ENCODE data around the gene ARHGAP15. TPM values are rescaled to one million over a fixed set of nuclear protein-coding genes. Genes with fewer than 3 reads are reported as not detected.

ARHGAP15 gene
- total and polyA plus RNA-seq, 2 experiments from 2014 or later = 0.26 TPM; not detected in 1

DNA sequence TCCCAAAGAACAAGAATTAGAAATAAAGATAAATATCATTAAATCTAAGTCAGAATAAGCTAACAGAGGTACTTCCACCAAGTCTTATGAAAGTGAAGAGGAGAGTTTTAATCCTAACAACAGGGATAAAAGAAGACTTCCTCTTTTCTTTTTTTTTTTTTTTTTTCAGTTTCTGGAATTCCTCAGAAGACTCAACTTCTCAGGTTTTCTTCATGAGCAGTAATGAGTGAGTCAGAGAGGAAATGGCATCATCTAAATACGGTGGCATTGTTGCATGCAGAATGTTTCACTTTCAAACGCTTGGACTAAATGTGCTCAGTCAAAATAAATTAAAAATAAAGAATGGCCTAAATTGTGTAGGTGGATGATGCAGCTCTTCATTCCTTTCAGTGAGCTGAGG lies 45.6 kb upstream of the ARHGAP15 start:
- Histone ChIP-seq H3K27ac (ENCODE audit: low read depth) (no peak overlapping the region), H3K4me2 (no peak overlapping the region), H2AFZ (no peak overlapping the region), H3K4me1 (ENCODE audit: insufficient read depth) (no peaks in the 10 kb centered on the region), H4K20me1 (replicated peaks; ENCODE audit: insufficient read depth) (no peaks in the 10 kb centered on the region), H3K27me3 (ENCODE audit: insufficient read depth) (no peaks in the 10 kb centered on the region), H3K4me3 (no peak overlapping the region), H3K9me2 (ENCODE audit: insufficient read depth) (0 out of 2 replicates have a peak, but pooled peaks cover 12% of the 10 kb centered on the region), H3K79me2 (replicated peaks; ENCODE audit: insufficient read depth) (no peaks in the 10 kb centered on the region), H3F3A (replicated peaks; ENCODE audit: low read depth) (no peaks in the 10 kb centered on the region), H3K36me3 (ENCODE audit: insufficient read depth) (no peaks in the 10 kb centered on the region)
- no peak for ATAC-seq
- no peak for DNase-seq (ENCODE audit: low spot score)
- Mint-ChIP-seq H3K36me3 (ENCODE audit: low read depth) (no peaks in the 10 kb centered on the region), H3K4me3 (no peak overlapping the region), H3K9me3 (no peaks in the 10 kb centered on the region; the same call in 2 of the 3 replicates), H3K4me1 (no peaks in the 10 kb centered on the region), H3K27me3 (ENCODE audit: insufficient read depth, low read depth, poor library complexity) (no peaks in the 10 kb centered on the region), H3K27ac (no peak overlapping the region)
- TF ChIP-seq, protein P1, sequence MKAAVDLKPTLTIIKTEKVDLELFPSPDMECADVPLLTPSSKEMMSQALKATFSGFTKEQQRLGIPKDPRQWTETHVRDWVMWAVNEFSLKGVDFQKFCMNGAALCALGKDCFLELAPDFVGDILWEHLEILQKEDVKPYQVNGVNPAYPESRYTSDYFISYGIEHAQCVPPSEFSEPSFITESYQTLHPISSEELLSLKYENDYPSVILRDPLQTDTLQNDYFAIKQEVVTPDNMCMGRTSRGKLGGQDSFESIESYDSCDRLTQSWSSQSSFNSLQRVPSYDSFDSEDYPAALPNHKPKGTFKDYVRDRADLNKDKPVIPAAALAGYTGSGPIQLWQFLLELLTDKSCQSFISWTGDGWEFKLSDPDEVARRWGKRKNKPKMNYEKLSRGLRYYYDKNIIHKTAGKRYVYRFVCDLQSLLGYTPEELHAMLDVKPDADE (IDR thresholded peaks at IDR 0.05) = no peak
- TF ChIP-seq ZNF114 (CRISPR knock-in tag; IDR thresholded peaks at IDR 0.05) = no peak
- TF ChIP-seq, protein P2, sequence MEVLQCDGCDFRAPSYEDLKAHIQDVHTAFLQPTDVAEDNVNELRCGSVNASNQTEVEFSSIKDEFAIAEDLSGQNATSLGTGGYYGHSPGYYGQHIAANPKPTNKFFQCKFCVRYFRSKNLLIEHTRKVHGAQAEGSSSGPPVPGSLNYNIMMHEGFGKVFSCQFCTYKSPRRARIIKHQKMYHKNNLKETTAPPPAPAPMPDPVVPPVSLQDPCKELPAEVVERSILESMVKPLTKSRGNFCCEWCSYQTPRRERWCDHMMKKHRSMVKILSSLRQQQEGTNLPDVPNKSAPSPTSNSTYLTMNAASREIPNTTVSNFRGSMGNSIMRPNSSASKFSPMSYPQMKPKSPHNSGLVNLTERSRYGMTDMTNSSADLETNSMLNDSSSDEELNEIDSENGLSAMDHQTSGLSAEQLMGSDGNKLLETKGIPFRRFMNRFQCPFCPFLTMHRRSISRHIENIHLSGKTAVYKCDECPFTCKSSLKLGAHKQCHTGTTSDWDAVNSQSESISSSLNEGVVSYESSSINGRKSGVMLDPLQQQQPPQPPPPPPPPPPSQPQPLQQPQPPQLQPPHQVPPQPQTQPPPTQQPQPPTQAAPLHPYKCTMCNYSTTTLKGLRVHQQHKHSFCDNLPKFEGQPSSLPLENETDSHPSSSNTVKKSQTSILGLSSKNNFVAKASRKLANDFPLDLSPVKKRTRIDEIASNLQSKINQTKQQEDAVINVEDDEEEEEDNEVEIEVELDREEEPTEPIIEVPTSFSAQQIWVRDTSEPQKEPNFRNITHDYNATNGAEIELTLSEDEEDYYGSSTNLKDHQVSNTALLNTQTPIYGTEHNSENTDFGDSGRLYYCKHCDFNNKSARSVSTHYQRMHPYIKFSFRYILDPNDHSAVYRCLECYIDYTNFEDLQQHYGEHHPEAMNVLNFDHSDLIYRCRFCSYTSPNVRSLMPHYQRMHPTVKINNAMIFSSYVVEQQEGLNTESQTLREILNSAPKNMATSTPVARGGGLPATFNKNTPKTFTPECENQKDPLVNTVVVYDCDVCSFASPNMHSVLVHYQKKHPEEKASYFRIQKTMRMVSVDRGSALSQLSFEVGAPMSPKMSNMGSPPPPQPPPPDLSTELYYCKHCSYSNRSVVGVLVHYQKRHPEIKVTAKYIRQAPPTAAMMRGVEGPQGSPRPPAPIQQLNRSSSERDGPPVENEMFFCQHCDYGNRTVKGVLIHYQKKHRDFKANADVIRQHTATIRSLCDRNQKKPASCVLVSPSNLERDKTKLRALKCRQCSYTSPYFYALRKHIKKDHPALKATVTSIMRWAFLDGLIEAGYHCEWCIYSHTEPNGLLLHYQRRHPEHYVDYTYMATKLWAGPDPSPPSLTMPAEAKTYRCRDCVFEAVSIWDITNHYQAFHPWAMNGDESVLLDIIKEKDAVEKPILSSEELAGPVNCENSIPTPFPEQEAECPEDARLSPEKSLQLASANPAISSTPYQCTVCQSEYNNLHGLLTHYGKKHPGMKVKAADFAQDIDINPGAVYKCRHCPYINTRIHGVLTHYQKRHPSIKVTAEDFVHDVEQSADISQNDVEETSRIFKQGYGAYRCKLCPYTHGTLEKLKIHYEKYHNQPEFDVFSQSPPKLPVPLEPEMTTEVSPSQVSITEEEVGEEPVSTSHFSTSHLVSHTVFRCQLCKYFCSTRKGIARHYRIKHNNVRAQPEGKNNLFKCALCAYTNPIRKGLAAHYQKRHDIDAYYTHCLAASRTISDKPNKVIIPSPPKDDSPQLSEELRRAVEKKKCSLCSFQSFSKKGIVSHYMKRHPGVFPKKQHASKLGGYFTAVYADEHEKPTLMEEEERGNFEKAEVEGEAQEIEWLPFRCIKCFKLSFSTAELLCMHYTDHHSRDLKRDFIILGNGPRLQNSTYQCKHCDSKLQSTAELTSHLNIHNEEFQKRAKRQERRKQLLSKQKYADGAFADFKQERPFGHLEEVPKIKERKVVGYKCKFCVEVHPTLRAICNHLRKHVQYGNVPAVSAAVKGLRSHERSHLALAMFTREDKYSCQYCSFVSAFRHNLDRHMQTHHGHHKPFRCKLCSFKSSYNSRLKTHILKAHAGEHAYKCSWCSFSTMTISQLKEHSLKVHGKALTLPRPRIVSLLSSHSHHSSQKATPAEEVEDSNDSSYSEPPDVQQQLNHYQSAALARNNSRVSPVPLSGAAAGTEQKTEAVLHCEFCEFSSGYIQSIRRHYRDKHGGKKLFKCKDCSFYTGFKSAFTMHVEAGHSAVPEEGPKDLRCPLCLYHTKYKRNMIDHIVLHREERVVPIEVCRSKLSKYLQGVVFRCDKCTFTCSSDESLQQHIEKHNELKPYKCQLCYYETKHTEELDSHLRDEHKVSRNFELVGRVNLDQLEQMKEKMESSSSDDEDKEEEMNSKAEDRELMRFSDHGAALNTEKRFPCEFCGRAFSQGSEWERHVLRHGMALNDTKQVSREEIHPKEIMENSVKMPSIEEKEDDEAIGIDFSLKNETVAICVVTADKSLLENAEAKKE (CRISPR knock-in tag; IDR thresholded peaks at IDR 0.05) = no peak

DNA sequence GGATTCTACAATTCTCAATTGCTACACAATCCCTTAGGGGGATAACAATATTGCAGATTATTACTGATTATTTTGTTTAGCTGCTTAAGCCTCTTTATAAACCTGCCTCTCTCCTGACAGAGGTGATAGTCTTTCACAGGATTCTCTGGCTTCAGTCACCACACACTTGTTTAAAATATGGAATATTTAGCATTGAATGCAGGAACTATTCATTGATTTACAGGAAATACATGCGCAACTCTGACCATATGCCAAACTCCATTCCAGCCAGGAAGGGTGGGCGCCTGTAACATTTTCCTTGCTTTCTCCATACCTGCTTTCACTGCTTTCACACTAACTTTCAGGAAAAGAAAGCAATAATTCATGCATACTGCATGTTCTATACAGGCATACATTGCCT lies 44.8 kb upstream of the ARHGAP15 start:
- no peak overlapping the region for H3K27ac Mint-ChIP-seq
- no peak for ATAC-seq
- no peak for TF ChIP-seq EZH2phosphoT487 (IDR thresholded peaks at IDR 0.05; ENCODE audit: unreplicated experiment)
- TF ChIP-seq POLR2AphosphoS5 (IDR thresholded peaks at IDR 0.05; ENCODE audit: low read depth) = no peak
- no peak for TF ChIP-seq STAT1 (IDR thresholded peaks at IDR 0.05; ENCODE audit: unreplicated experiment)
- TF ChIP-seq JUNB (IDR thresholded peaks at IDR 0.05; ENCODE audit: unreplicated experiment) = no peak
- TF ChIP-seq, protein P1 (IDR thresholded peaks at IDR 0.05) = no peak
- TF ChIP-seq EZH2 (IDR thresholded peaks at IDR 0.05; ENCODE audit: low read depth, unreplicated experiment) = no peak
- TF ChIP-seq, protein P3, sequence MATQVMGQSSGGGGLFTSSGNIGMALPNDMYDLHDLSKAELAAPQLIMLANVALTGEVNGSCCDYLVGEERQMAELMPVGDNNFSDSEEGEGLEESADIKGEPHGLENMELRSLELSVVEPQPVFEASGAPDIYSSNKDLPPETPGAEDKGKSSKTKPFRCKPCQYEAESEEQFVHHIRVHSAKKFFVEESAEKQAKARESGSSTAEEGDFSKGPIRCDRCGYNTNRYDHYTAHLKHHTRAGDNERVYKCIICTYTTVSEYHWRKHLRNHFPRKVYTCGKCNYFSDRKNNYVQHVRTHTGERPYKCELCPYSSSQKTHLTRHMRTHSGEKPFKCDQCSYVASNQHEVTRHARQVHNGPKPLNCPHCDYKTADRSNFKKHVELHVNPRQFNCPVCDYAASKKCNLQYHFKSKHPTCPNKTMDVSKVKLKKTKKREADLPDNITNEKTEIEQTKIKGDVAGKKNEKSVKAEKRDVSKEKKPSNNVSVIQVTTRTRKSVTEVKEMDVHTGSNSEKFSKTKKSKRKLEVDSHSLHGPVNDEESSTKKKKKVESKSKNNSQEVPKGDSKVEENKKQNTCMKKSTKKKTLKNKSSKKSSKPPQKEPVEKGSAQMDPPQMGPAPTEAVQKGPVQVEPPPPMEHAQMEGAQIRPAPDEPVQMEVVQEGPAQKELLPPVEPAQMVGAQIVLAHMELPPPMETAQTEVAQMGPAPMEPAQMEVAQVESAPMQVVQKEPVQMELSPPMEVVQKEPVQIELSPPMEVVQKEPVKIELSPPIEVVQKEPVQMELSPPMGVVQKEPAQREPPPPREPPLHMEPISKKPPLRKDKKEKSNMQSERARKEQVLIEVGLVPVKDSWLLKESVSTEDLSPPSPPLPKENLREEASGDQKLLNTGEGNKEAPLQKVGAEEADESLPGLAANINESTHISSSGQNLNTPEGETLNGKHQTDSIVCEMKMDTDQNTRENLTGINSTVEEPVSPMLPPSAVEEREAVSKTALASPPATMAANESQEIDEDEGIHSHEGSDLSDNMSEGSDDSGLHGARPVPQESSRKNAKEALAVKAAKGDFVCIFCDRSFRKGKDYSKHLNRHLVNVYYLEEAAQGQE (IDR thresholded peaks at IDR 0.05; ENCODE audit: unreplicated experiment) = no peak
- TF ChIP-seq CREB1 (CRISPR knock-in tag; IDR thresholded peaks at IDR 0.05; ENCODE audit: low read depth) = no peak

More for the DNA sequence above, 44.8 kb upstream of the ARHGAP15 start:
- Histone ChIP-seq H3K27ac (ENCODE audit: low read depth) (no peak overlapping the region), H3K4me3 (no peak overlapping the region), H3K27me3 (ENCODE audit: insufficient read depth) (no peaks in the 10 kb centered on the region), H3K79me2 (replicated peaks; ENCODE audit: insufficient read depth) (no peaks in the 10 kb centered on the region), H3K36me3 (ENCODE audit: insufficient read depth) (no peaks in the 10 kb centered on the region), H3K4me2 (no peak overlapping the region), H4K20me1 (replicated peaks; ENCODE audit: insufficient read depth) (no peaks in the 10 kb centered on the region), H3K9me2 (ENCODE audit: insufficient read depth) (0 out of 2 replicates have a peak, but pooled peaks cover 12% of the 10 kb centered on the region), H3K4me1 (ENCODE audit: insufficient read depth) (no peaks in the 10 kb centered on the region), H3F3A (replicated peaks; ENCODE audit: low read depth) (no peaks in the 10 kb centered on the region), H2AFZ (no peak overlapping the region)
- Mint-ChIP-seq H3K9me3 (no peaks in the 10 kb centered on the region; the same call in 1 of the 3 replicates), H3K4me3 (no peak overlapping the region), H3K27me3 (ENCODE audit: insufficient read depth, low read depth, poor library complexity) (no peaks in the 10 kb centered on the region), H3K4me1 (no peaks in the 10 kb centered on the region), H3K36me3 (ENCODE audit: low read depth) (no peaks in the 10 kb centered on the region)
- no peak for DNase-seq (ENCODE audit: low spot score)

Measured in GM23338 (cell line).